ENCODE data around the gene DNM3.
A peak's percentile ranks its signal among the peaks of the same experiment; 100 is the strongest.

The DNM3 gene

GRCh38 chr1:172178886-172179285 lies 337.6 kb downstream of the DNM3 start:
- Histone ChIP-seq H3K27me3 (ENCODE audit: low read length) (no peaks in the 10 kb centered on the region), H3K4me3 (ENCODE audit: insufficient read depth, low read length, poor library complexity, severe bottlenecking) (no peak overlapping the region), H3K9me3 (ENCODE audit: insufficient read depth, low read length) (no peaks in the 10 kb centered on the region), H3K4me2 (ENCODE audit: low read depth, low read length, poor library complexity, severe bottlenecking) (no peak overlapping the region), H3F3A (ENCODE audit: insufficient read depth) (peaks cover 13% of the 10 kb centered on the region), H4K20me1 (ENCODE audit: low read depth, low read length) (no peaks in the 10 kb centered on the region), H2AFZ (ENCODE audit: low read depth, low read length, severe bottlenecking) (no peak overlapping the region), H3K27ac (ENCODE audit: low read depth, low read length) (no peak overlapping the region), H3K9ac (ENCODE audit: low read length) (no peak overlapping the region), H3K9me2 (replicated peaks; ENCODE audit: insufficient read depth, low read length) (no peaks in the 10 kb centered on the region), H3K79me2 (ENCODE audit: insufficient read depth, low read length) (no peaks in the 10 kb centered on the region), H3K36me3 (ENCODE audit: low read length) (no peaks in the 10 kb centered on the region)
- TF ChIP-seq EZH2phosphoT487 (conservative IDR thresholded peaks at IDR 0.05; ENCODE audit: low read length) = no peak
- TF ChIP-seq, protein P1, sequence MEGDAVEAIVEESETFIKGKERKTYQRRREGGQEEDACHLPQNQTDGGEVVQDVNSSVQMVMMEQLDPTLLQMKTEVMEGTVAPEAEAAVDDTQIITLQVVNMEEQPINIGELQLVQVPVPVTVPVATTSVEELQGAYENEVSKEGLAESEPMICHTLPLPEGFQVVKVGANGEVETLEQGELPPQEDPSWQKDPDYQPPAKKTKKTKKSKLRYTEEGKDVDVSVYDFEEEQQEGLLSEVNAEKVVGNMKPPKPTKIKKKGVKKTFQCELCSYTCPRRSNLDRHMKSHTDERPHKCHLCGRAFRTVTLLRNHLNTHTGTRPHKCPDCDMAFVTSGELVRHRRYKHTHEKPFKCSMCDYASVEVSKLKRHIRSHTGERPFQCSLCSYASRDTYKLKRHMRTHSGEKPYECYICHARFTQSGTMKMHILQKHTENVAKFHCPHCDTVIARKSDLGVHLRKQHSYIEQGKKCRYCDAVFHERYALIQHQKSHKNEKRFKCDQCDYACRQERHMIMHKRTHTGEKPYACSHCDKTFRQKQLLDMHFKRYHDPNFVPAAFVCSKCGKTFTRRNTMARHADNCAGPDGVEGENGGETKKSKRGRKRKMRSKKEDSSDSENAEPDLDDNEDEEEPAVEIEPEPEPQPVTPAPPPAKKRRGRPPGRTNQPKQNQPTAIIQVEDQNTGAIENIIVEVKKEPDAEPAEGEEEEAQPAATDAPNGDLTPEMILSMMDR (IDR thresholded peaks at IDR 0.05; ENCODE audit: insufficient read depth, low read length, poor library complexity, severe bottlenecking) = no peak

DNA sequence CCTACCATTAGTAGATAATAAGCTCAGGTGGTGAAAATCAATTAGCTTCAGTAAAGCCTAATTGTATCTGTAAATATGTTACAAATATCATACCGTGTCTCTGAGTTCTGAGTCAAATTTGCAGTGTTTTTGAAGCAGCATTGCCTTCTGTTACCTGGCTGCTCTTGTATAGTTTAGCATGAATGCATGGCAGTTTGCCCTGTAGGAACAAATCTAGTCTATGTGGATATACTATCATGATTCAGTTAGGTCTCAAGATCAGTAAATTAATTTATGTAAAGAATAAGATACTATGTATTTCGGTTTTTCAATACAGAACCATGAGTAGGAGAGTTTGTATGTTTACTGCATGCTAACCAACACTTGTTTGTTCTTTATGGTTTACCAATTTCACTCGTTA lies 338.6 kb downstream of the DNM3 start:
- TF ChIP-seq, protein P1 (IDR thresholded peaks at IDR 0.05; ENCODE audit: insufficient read depth, low read length, poor library complexity, severe bottlenecking) = no peak
- TF ChIP-seq EZH2phosphoT487 (conservative IDR thresholded peaks at IDR 0.05; ENCODE audit: low read length) = no peak
- Histone ChIP-seq H4K20me1 (ENCODE audit: low read depth, low read length) (no peaks in the 10 kb centered on the region), H3K9me3 (ENCODE audit: insufficient read depth, low read length) (no peaks in the 10 kb centered on the region), H3K27me3 (ENCODE audit: low read length) (no peaks in the 10 kb centered on the region), H3F3A (ENCODE audit: insufficient read depth) (peaks cover 24% of the 10 kb centered on the region), H3K9me2 (replicated peaks; ENCODE audit: insufficient read depth, low read length) (no peaks in the 10 kb centered on the region), H3K4me3 (ENCODE audit: insufficient read depth, low read length, poor library complexity, severe bottlenecking) (no peak overlapping the region), H3K9ac (ENCODE audit: low read length) (no peak overlapping the region), H3K79me2 (ENCODE audit: insufficient read depth, low read length) (no peaks in the 10 kb centered on the region), H2AFZ (ENCODE audit: low read depth, low read length, severe bottlenecking) (no peak overlapping the region), H3K4me2 (ENCODE audit: low read depth, low read length, poor library complexity, severe bottlenecking) (no peak overlapping the region), H3K36me3 (ENCODE audit: low read length) (no peaks in the 10 kb centered on the region), H3K27ac (ENCODE audit: low read depth, low read length) (no peak overlapping the region)

DNA sequence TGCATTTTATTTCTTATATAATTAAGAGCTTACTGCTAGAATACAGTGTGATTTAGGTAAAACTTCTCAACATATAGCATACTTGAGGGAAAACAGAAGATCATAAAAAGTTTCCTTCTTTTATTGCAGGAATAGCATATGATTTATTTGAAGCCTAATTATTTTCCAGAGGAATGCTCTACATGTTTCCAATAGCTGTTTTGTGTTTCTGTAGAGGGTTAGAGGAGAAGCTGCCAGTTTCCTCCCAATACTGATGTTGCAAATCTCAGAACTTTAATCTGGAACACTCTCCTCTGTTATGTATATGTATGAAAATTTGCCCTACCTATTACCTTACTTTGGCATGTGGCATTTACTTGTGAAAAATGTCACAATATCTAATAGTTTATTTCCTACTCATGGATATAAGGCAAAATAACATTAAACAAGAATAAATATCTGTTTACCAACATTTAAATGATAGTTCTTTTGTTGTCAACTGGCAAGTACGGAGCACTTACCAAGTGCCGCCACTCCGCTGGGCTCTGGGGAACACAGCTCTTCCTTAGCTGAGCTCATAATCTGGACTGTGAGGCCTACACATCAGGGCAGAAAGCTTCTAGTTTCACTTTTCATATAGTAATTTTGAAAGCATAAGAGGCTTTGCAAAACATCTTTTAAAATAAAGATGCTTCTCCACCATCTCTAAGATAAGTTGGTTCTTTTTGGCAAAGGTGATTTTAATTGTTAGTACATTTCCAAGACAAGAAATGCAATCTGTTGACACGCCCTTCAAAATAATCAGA lies 339.4 kb downstream of the DNM3 start:
- H3K9ac ChIP-seq (ENCODE audit: low read length) = peak overlapping the region; percentile 40
- TF ChIP-seq, protein P1 (IDR thresholded peaks at IDR 0.05; ENCODE audit: insufficient read depth, low read length, poor library complexity, severe bottlenecking) = no peak
- no peak for TF ChIP-seq EZH2phosphoT487 (conservative IDR thresholded peaks at IDR 0.05; ENCODE audit: low read length)
- peak overlapping the region; percentile 83 for H3K27ac ChIP-seq (ENCODE audit: low read depth, low read length)
- no peaks in the 10 kb centered on the region for H4K20me1 ChIP-seq (ENCODE audit: low read depth, low read length)
- peak overlapping the region; percentile 96 for H3K4me2 ChIP-seq (ENCODE audit: low read depth, low read length, poor library complexity, severe bottlenecking)
- peak overlapping the region; percentile 47 for H3K4me3 ChIP-seq (ENCODE audit: insufficient read depth, low read length, poor library complexity, severe bottlenecking)
- no peaks in the 10 kb centered on the region for H3K27me3 ChIP-seq (ENCODE audit: low read length)
- H3K36me3 ChIP-seq (ENCODE audit: low read length) = no peaks in the 10 kb centered on the region
- no peaks in the 10 kb centered on the region for H3K9me2 ChIP-seq (replicated peaks; ENCODE audit: insufficient read depth, low read length)
- peaks cover 25% of the 10 kb centered on the region for H3F3A ChIP-seq (ENCODE audit: insufficient read depth)
- no peaks in the 10 kb centered on the region for H3K9me3 ChIP-seq (ENCODE audit: insufficient read depth, low read length)
- H3K79me2 ChIP-seq (ENCODE audit: insufficient read depth, low read length) = no peaks in the 10 kb centered on the region
- H2AFZ ChIP-seq (ENCODE audit: low read depth, low read length, severe bottlenecking) = peak overlapping the region; percentile 91
